Measurements from ENCODE around the gene TPP1. TPM values are rescaled to one million over a fixed set of nuclear protein-coding genes. Genes with fewer than 3 reads are reported as not detected.
A peak's percentile ranks its signal among the peaks of the same experiment; 100 is the strongest.

The TPP1 gene
- total and polyA plus RNA-seq, 9 of the 15 experiments (the other 6 are each of a cell fraction or from before 2014, with no cell fraction given), result 7.5 to 75.8 (median 15.7) TPM

- TF ChIP-seq RNF219 (CRISPR knock-in tag; IDR thresholded peaks at IDR 0.05) (no peak), TAF9B (IDR thresholded peaks at IDR 0.05; ENCODE audit: partially characterized antibody) (peak; percentile 86), HDAC2 (IDR thresholded peaks at IDR 0.05) (peak; percentile 70; the same call in 1 of the 2 replicates), ILK (tag; IDR thresholded peaks at IDR 0.05; ENCODE audit: borderline replicate concordance, low read depth) (no peak), MEF2A (IDR thresholded peaks at IDR 0.05; ENCODE audit: control insufficient read depth, low read depth, low read length) (no peak), RCOR1 (IDR thresholded peaks at IDR 0.05; ENCODE audit: borderline replicate concordance in 1 of 2, low read depth in 2 of 2, low read length in 2 of 2) (peak in 1 of 2 experiments; percentile 69; a peak in 2 of 4 replicates), NKRF (IDR thresholded peaks at IDR 0.05; ENCODE audit: borderline replicate concordance) (peak; percentile 96), ZBTB12 (CRISPR knock-in tag; IDR thresholded peaks at IDR 0.05) (no peak; the same call in 1 of the 2 replicates), ESRRA (IDR thresholded peaks at IDR 0.05; ENCODE audit: borderline replicate concordance, low read depth) (peak; percentile 81; the same call in 1 of the 2 replicates), ZZZ3 (IDR thresholded peaks at IDR 0.05) (peak; percentile 90), MLX (CRISPR knock-in tag; conservative IDR thresholded peaks at IDR 0.05) (no peak), TBL1XR1 (IDR thresholded peaks at IDR 0.05; ENCODE audit: low read length in 2 of 2) (no peak), ARID1B (IDR thresholded peaks at IDR 0.05) (peak; percentile 15; the same call in 1 of the 2 replicates), ZBTB1 (CRISPR knock-in tag; IDR thresholded peaks at IDR 0.05; ENCODE audit: borderline replicate concordance, low read depth) (no peak), FOXO4 (CRISPR knock-in tag; IDR thresholded peaks at IDR 0.05) (no peak), RFX7 (CRISPR knock-in tag; IDR thresholded peaks at IDR 0.05) (no peak), SREBF2 (CRISPR knock-in tag; IDR thresholded peaks at IDR 0.05) (peak; percentile 96; the same call in 1 of the 2 replicates)
Observed at GRCh38 chr11:6603287-6604080, 15.7 kb downstream of the TPP1 start, which contains the start of the genes ILK and RRP8 (continued).

Data from K562 (cell line).